Measurements from ENCODE around the gene DAPK1.

GRCh38 chr9:87742813-87743428, 245.3 kb downstream of the DAPK1 start:
- TF ChIP-seq CTCF (IDR thresholded peaks at IDR 0.05): no peak
- no peak for TF ChIP-seq POLR2A (IDR thresholded peaks at IDR 0.05)
